GM12892 (cell line): ENCODE data around the gene PLD1.

Source experiments
- POLR2A ChIP-seq: IDR thresholded peaks from 2 replicates; pipeline ENCODE4 v1.6.1; 2011; ENCODE audit warnings: low read depth, low read length, control low read depth
- POLR2AphosphoS5 ChIP-seq: IDR thresholded peaks from 2 replicates; pipeline ENCODE4 v1.6.1; 2011; ENCODE audit warnings: low read depth, low read length, control low read depth

DNA sequence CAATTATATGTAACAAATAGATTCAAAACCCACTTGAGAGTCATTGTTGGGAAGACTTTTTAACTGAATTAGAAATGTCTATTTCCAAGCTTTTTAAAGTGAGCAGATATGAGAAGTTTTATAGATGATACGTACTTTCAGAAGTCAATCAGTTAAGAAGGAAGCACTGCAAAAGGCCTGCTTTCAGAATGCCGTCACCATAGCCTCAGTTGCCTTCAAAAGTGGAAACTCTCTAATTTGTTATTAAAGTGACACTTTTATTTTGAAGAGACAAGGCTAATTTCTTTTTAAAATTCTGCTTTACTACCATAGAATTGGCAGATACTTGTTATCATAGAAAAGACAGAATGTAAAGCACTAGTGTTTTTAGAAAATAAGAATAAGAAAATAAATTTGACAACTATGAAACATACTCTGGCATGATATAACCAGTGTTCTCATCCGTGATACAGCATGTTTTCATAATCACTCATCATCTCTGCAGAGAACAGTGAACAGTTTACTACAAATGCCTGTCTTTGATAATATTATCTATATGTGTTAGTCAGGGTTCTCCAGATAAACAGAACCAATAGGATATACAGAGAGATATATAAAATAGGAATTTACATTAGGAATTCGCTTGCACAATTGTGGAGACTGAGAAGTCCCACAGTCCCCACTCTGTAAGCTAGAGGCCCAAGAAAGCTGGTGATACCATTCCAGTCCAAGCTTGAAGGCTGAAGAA, 7.0 kb upstream of the PLD1 start:
- no peak for TF ChIP-seq POLR2AphosphoS5
- TF ChIP-seq POLR2A, result no peak
